ENCODE measurements around the gene SCGN.

The SCGN gene, protein sequence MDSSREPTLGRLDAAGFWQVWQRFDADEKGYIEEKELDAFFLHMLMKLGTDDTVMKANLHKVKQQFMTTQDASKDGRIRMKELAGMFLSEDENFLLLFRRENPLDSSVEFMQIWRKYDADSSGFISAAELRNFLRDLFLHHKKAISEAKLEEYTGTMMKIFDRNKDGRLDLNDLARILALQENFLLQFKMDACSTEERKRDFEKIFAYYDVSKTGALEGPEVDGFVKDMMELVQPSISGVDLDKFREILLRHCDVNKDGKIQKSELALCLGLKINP

GRCh38 chr6:25652007-25652515 lies at the start of gene SCGN:
TSS of gene SCGN (plus strand) at chr6:25652215. CDS start at chr6:25652404, 189 bp downstream.
- peaks cover 7% of the 10 kb centered on the region for H3K4me1 Mint-ChIP-seq
- no peaks in the 10 kb centered on the region for H3K36me3 Mint-ChIP-seq (ENCODE audit: low read depth)
- H3K27ac Mint-ChIP-seq, result no peak within 1 kb of the TSS
- TF ChIP-seq, protein P1, sequence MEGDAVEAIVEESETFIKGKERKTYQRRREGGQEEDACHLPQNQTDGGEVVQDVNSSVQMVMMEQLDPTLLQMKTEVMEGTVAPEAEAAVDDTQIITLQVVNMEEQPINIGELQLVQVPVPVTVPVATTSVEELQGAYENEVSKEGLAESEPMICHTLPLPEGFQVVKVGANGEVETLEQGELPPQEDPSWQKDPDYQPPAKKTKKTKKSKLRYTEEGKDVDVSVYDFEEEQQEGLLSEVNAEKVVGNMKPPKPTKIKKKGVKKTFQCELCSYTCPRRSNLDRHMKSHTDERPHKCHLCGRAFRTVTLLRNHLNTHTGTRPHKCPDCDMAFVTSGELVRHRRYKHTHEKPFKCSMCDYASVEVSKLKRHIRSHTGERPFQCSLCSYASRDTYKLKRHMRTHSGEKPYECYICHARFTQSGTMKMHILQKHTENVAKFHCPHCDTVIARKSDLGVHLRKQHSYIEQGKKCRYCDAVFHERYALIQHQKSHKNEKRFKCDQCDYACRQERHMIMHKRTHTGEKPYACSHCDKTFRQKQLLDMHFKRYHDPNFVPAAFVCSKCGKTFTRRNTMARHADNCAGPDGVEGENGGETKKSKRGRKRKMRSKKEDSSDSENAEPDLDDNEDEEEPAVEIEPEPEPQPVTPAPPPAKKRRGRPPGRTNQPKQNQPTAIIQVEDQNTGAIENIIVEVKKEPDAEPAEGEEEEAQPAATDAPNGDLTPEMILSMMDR (IDR thresholded peaks at IDR 0.05), result no peak
- peak within 1 kb of the TSS; percentile 75 for H3K4me3 Mint-ChIP-seq
- H3K9me3 Mint-ChIP-seq, result no peaks in the 10 kb centered on the region
- peak; percentile 88 for DNase-seq
- H3K27me3 Mint-ChIP-seq (ENCODE audit: low read depth, poor library complexity), result peaks cover 72% of the 10 kb centered on the region

DNA sequence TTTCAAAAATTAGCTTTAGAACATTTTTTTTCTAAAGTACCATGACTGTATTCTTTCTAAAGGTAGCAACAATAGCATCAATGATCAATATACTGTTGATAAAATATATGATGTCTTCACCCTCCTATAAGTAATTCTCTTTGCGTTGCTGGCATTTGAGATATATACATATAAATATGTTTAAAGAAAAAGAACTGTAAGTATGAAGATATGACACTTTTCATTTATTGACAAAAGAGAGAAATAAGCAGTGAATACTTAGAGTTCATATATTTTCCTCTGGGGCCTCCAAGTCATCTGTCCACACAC lies 49.4 kb upstream of the SCGN start:
- Mint-ChIP-seq H3K36me3 (ENCODE audit: low read depth) (no peaks in the 10 kb centered on the region), H3K4me3 (no peak overlapping the region), H3K27ac (no peak overlapping the region), H3K4me1 (no peaks in the 10 kb centered on the region), H3K9me3 (no peaks in the 10 kb centered on the region), H3K27me3 (ENCODE audit: low read depth, poor library complexity) (no peaks in the 10 kb centered on the region)
- no peak for DNase-seq
- TF ChIP-seq, protein P1 (IDR thresholded peaks at IDR 0.05), result no peak

GRCh38 chr6:25603251-25603650 lies 48.8 kb upstream of the SCGN start:
- H3K27ac Mint-ChIP-seq, result no peak overlapping the region
- DNase-seq, result no peak
- TF ChIP-seq, protein P1 (IDR thresholded peaks at IDR 0.05), result no peak

DNA sequence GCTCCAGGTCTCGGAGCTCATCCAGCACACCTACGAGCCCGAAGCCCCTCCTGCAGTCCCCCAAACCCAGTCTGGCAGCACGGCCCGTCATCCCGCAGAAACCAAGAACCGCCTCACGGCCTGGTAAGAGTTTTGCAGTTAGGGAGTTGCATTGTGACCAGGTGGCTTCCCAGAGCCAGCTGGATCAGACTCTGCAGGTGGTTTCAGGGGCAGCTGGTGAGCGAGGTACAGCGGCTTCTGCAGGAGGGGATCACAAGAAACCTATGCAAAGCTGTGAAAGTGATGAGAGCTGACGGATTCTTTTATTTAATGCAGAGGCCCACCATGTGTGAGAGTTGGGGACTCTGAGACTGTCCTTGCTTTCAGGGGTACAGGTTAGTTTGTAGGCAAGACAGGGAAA lies 45.9 kb upstream of the SCGN start:
- no peak overlapping the region for H3K27ac Mint-ChIP-seq
- H3K4me1 Mint-ChIP-seq, result no peaks in the 10 kb centered on the region
- no peak overlapping the region for H3K4me3 Mint-ChIP-seq
- H3K9me3 Mint-ChIP-seq, result no peaks in the 10 kb centered on the region
- DNase-seq, result no peak
- H3K27me3 Mint-ChIP-seq (ENCODE audit: low read depth, poor library complexity), result no peaks in the 10 kb centered on the region
- TF ChIP-seq, protein P1 (IDR thresholded peaks at IDR 0.05), result no peak
- H3K36me3 Mint-ChIP-seq (ENCODE audit: low read depth), result no peaks in the 10 kb centered on the region

More at GRCh38 chr6:25603251-25603650, 48.8 kb upstream of the SCGN start:
- Mint-ChIP-seq H3K4me1 (no peaks in the 10 kb centered on the region), H3K4me3 (no peak overlapping the region), H3K36me3 (ENCODE audit: low read depth) (no peaks in the 10 kb centered on the region), H3K9me3 (no peaks in the 10 kb centered on the region), H3K27me3 (ENCODE audit: low read depth, poor library complexity) (no peaks in the 10 kb centered on the region)

DNA sequence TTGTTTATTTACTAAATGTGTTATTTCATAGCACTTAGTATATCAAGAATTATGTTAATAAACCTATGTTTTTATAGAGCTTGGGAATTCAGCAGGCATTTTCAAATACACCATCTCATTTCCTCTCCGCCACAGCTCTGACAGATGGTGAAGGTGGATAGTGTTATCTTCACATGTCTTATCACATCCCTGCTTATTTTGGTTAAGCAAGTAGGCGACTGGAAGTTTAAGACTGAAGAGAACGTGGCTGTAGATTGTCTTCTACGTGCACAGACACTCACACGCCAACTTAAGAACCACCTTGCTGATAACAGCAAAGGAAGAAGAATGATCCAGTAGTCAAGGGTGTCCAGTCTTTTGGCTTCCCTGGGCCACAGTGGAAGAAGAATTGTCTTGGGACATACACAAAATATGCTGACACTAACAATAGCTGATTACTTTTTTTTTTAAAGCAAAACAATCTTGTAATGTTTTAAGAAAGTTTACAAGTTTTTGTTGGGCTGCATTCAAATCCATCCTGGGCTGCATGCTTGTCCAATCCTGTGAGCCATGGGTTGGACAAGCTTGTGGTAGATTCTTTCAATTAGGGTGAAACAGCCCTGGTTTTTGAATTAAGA lies 43.3 kb upstream of the SCGN start:
- H3K4me3 Mint-ChIP-seq, result no peak overlapping the region
- no peaks in the 10 kb centered on the region for H3K36me3 Mint-ChIP-seq (ENCODE audit: low read depth)
- H3K27me3 Mint-ChIP-seq (ENCODE audit: low read depth, poor library complexity), result no peaks in the 10 kb centered on the region
- TF ChIP-seq, protein P1 (IDR thresholded peaks at IDR 0.05), result no peak
- no peaks in the 10 kb centered on the region for H3K9me3 Mint-ChIP-seq
- DNase-seq, result no peak
- no peak overlapping the region for H3K27ac Mint-ChIP-seq
- no peaks in the 10 kb centered on the region for H3K4me1 Mint-ChIP-seq

DNA sequence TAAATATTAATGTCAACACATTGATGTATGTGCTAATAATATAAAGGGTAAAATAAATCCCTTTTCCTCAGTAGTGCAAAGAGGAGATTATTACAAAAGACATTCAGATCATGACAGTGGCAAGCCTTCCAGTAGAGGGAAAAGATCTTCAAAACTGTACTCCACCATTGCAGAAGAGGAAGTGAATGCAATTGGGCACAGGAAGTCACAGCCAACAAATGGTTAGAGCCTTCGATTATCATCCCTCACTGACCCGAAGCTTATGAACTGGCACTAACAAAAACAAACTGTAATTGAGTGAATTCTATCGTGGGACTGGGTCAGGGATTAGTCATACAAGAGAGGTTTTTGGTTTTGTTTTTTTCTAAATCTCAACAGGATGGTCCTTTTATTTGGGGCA lies 39.3 kb upstream of the SCGN start:
- TF ChIP-seq, protein P1 (IDR thresholded peaks at IDR 0.05), result no peak
- no peaks in the 10 kb centered on the region for H3K9me3 Mint-ChIP-seq
- H3K4me3 Mint-ChIP-seq, result no peak overlapping the region
- no peaks in the 10 kb centered on the region for H3K36me3 Mint-ChIP-seq (ENCODE audit: low read depth)
- H3K27me3 Mint-ChIP-seq (ENCODE audit: low read depth, poor library complexity), result no peaks in the 10 kb centered on the region
- no peaks in the 10 kb centered on the region for H3K4me1 Mint-ChIP-seq
- no peak for DNase-seq
- no peak overlapping the region for H3K27ac Mint-ChIP-seq

Measured in nephron progenitor cell (in vitro differentiated cells).